Mucosa of descending colon (tissue), 3 donors: ENCODE data around the gene CACNA2D3. TPM values are rescaled to one million over a fixed set of nuclear protein-coding genes. Genes with fewer than 3 reads are reported as not detected.

ENCODE experiments used
- ATAC-seq: fragments of 200-7000 bp; cut with Tn5 transposase; one replicate; pipeline ENCODE4 v1.9.1; 2020; ENCODE audit warnings: mild to moderate bottlenecking, moderate library complexity
- DNase-seq, 3 donors: peaks; one replicate each; pipeline ENCODE4 v3.0.0-alpha.2; 2020
- H3K36me3 ChIP-seq: fragments of 200-600 bp; one replicate; pipeline ENCODE4 v1.8.0; 2021; ENCODE audit warnings: low read depth, mild to moderate bottlenecking
- H3K4me1 ChIP-seq: fragments of 200-600 bp; one replicate; pipeline ENCODE4 v1.8.0; 2021; ENCODE audit warnings: low read depth, mild to moderate bottlenecking
- H3K4me3 ChIP-seq: fragments of 200-600 bp; one replicate; pipeline ENCODE4 v1.8.0; 2021; ENCODE audit warnings: mild to moderate bottlenecking
- H3K9me3 ChIP-seq: fragments of 200-600 bp; one replicate; pipeline ENCODE4 v1.8.0; 2021; ENCODE audit warnings: mild to moderate bottlenecking
- CTCF ChIP-seq: fragments of 200-600 bp; IDR thresholded peaks from one replicate; pipeline ENCODE4 v1.8.0; 2022; ENCODE audit warnings: antibody characterized with exemption, mild to moderate bottlenecking
- intact Hi-C, 2 donors: fragments of 100-400 bp; cut with DNase I in 1 of 2; cut with micrococcal nuclease in 1 of 2; formaldehyde crosslinking; loops; one replicate each; pipeline versions ENCODE4 v1.11.0 to v1.11.1; 2022; cut with DNase I, micrococcal nuclease
- total RNA-seq, 3 donors: library from RNA; stranded (reverse); fragmentation: NEBNext Ultra II Directional in 2 of 3; extraction: Animal tissue kit (Norgen Biotek cat#: 25700) in 2 of 3; gene quantifications; one replicate each; pipeline versions ENCODE4 v1.2.1 to v1.2.4, GENCODE V29; 2021 to 2023
- donor health status: DM: no; HTN: no; CAD: no; lungs with moderate emphysema.
- donor health status: DM: no; HTN: no; CAD: no.
- donor health status: DM: no; HTN: yes; CAD: no.

CACNA2D3 gene
- total RNA-seq, 3 donors from 2014 or later: 0.34 to 3.5 (median 0.55) TPM

DNA sequence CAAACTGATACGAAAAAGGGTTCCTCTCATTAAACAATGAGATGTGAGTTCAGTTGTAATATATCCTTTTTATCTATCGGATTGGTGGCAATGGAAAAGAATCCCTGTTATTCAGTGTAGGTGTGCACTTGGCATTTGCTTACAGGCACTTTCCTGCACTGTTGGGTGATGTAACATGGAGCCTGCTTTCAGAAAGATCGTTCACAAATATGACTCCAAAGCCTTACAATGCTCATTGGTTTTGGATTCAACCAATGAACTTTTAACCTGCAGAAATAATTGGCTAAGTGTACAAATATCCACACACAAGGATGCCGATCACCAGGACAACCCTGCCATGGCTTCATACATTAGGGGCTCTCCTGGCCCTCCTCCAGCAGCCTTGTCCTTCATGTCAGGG, 996.9 kb downstream of the CACNA2D3 start:
- DNase-seq (no peak), ATAC-seq (no peak)
- Histone ChIP-seq H3K9me3 (no peaks in the 10 kb centered on the region), H3K4me1 (no peaks in the 10 kb centered on the region), H3K4me3 (no peak overlapping the region), H3K36me3 (no peaks in the 10 kb centered on the region)
- no peak for TF ChIP-seq CTCF
- intact Hi-C loops: no loop called here

DNA sequence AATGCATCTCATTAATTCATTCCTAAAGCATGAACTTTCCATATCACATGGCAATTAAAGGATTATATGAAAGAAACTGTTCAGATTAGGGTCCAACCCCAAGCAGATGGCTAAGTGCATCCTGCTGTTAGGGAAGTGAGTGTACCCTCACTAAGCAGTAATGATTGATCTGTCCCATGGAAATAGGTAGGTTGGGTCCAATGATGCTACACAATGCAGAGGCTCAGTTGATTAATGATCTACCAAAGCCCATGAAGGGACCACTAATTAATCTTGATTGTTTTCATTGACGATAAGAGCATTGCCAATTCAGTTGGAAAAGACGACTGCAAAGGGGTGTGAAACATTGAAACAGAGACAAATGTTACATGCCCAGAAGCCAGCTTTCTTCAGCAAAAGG, 1000.0 kb downstream of the CACNA2D3 start:
- intact Hi-C loops: no loop called here
- H3K4me1 ChIP-seq: no peaks in the 10 kb centered on the region

More for the DNA sequence above, 1000.0 kb downstream of the CACNA2D3 start:
- Histone ChIP-seq H3K4me3 (no peak overlapping the region), H3K36me3 (no peaks in the 10 kb centered on the region), H3K9me3 (no peaks in the 10 kb centered on the region)
- DNase-seq: no peak
- ATAC-seq: no peak
- TF ChIP-seq CTCF: no peak

Other genes with a start within 250 kb of the CACNA2D3 start
- 10 to 100 TPM; 29.1 to 36.0 (median 34.1) TPM for gene ACTR8, start 240.4 kb upstream of the CACNA2D3 start, total RNA-seq
- 10 to 100 TPM; 37.2 to 56.2 (median 47.2) TPM for gene SELENOK, start 230.7 kb upstream of the CACNA2D3 start, total RNA-seq